Tibial nerve (tissue), 3 donors: ENCODE results near the gene GPR31.
"Not testable (repeated sequence)": the region's sequence is repeated elsewhere in the genome, so short reads cannot be mapped to it uniquely, and the experiment has no call there.

Source experiments
- POLR2A ChIP-seq, 2 donors: fragments of 450-650 bp; IDR thresholded peaks; one replicate each; pipeline ENCODE4 v1.6.1; 2017; ENCODE audit warnings: antibody characterized with exemption in 2 of 2, mild to moderate bottlenecking in 2 of 2, moderate library complexity in 2 of 2
- TF ChIP-seq, protein P1 (sequence below), 5 experiments: fragments of 200-600 bp in 3 of 5; fragments of 450-650 bp in 2 of 5; sonication (generic) in 3 of 5; IDR thresholded peaks; one replicate each; pipeline ENCODE4 v1.5.1; 2016 to 2019; ENCODE audit warnings: antibody characterized with exemption in 5 of 5, mild to moderate bottlenecking in 3 of 5, moderate library complexity in 2 of 5

DNA sequence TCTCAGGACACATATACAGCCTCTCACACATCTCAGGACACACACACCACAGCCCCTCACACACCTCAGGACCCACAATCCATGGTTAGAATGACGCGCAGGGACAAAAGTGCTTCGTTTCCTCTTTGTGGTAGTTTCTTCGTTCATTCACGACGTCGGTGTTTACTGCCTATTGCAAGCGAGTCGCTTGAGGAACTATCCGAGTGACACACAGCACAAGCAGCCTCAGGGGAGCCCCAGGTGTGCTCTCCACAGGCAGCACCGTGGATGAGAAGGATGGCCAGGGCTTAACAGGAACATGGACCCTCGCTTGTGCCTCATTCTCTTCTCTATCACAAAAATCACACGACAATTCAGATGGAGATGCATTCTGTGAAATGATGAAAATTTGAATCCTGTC, 12.1 kb upstream of the GPR31 start:
- TF ChIP-seq, protein P1, sequence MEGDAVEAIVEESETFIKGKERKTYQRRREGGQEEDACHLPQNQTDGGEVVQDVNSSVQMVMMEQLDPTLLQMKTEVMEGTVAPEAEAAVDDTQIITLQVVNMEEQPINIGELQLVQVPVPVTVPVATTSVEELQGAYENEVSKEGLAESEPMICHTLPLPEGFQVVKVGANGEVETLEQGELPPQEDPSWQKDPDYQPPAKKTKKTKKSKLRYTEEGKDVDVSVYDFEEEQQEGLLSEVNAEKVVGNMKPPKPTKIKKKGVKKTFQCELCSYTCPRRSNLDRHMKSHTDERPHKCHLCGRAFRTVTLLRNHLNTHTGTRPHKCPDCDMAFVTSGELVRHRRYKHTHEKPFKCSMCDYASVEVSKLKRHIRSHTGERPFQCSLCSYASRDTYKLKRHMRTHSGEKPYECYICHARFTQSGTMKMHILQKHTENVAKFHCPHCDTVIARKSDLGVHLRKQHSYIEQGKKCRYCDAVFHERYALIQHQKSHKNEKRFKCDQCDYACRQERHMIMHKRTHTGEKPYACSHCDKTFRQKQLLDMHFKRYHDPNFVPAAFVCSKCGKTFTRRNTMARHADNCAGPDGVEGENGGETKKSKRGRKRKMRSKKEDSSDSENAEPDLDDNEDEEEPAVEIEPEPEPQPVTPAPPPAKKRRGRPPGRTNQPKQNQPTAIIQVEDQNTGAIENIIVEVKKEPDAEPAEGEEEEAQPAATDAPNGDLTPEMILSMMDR (IDR thresholded peaks at IDR 0.05), result not testable (repeated sequence)
- TF ChIP-seq POLR2A (IDR thresholded peaks at IDR 0.05), result not testable (repeated sequence)
